Non-pigmented ciliary epithelial cell (primary cell): ENCODE results near the gene TEX44.

Experiments
- DNase-seq: peaks from one replicate; pipeline ENCODE4 v3.0.0-alpha.2; 2010; ENCODE audit warnings: low read depth

The TEX44 gene

GRCh38 chr2:231633241-231633976 is 40.7 kb downstream of the TEX44 start:
- DNase-seq: no peak

DNA sequence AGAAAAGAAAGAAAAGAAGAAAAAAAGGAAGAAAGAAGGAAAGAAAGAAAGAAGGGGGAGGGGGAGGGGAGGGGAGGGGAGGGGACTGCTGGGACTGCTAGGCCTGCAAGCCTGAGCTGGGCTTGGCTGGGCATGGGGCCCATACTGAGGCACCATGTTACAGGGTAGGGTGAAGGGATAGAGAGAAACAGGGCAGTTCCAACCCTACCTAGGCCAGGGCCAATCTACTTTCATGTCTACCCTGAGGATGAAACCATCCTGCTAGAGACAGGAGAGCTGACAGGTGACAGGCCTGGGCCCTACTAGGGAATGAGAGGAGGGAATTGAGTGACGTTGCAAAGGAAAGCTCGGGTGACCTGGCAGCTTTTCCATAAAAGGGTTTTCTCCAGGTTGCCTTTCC is 41.7 kb downstream of the TEX44 start:
- DNase-seq: no peak

DNA sequence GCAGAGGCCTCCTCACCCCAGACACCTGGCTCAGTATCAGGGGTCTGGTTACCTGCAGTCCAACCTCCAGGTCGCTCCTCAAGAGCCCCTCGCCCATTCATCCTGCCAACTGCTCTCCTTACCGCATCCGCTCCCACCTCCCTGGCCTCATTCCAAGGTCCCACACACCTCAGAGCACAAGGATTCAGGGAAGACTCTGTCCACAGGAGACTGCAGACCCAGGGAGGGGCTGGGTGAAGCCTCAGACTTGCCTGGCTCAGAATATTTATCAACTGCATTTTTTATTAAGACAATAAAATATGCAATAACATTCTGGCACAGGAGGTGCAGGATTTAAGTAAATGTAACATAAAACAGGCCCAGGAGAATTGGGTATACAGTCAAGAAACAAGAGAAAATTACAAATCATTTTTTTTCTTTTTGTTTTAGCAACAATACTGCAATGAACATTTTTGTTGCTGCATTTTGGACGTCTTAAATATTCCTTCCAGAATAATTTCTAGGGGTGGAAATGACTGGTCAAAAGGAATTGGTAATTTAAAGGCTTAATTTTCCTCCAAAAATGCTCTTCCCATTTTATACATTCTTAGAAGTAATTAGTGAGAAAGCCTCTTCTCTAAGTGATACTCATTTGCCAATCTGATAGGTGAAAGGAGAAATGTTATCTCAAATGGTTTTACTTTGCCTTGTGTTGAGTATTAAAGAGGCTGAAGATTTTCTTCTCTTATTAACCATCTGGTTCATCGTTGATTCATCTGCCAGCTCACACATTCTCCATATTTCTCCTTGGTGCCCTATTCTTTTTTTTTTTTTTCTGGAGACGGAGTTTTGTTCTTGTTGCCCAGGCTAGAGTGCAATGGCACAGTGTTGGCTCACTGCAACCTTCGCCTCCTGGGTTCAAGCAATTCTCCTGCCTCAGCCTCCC is 42.5 kb downstream of the TEX44 start:
- DNase-seq: no peak

GRCh38 chr2:231640241-231640640 is 47.6 kb downstream of the TEX44 start:
- no peak for DNase-seq

DNA sequence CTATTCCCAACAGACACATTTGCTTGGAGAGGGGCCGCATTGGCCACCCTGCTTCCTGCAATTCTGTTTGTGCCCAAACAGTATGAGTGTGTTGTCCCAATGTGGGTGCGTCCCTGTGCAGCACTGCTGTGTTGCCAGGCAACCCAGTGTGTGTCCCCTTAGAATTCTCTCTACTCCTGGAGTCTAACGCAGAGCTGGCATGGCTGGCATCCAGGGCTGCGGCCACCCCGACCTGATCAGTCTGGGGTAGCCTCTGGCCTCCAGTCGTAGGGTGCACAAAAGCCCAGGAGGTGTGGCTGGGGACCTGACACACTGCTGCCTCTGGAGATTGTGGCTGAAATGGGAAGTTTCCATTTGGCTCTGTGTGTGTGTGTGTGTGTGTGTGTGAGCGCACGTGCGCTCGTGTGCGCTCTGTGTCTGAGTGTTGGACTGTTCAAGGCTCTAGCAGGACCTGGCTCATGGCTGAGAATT is 48.0 kb downstream of the TEX44 start:
- no peak for DNase-seq

DNA sequence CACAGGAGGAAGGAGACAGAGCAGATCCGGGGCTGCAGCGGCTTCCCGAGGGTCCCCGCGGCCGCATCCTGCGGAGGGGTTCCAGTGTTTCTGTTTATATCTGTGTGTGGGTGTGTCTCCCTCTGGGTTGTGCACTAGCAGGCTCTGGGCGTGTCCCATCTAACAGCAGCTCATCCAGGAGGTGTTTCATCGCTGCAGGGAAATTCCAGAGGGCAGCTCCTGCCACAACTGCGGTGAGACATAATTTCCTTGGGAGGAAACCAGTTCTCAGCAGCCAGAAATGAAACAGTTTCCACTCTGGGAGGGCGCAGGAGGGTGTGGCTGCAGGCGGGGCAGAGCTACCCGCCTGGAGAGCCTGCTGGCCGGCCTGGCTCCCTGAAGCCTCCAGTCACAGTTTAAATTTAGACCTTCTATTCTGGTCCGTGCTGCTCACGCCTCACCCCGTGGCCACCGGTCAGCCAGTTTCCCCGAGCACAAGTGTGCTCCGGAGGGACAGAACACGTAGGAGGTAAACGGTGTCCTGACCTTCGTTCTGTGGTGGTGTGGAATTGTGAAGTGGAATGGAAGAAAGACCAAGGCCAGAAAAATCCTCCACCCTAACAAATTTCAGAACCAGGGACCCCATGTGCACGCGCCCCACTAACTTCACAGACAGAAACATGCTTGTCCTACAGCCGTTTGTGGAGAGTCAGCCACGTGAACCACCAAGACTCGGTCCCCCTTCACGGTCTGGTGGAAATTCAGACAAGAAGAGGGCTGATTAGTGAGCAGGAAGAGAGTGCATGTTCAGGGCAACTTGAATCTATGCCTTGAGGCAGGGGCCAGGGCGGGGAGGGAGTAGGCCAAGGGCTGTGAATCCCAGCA is 50.2 kb downstream of the TEX44 start:
- peak; percentile 85 for DNase-seq

DNA sequence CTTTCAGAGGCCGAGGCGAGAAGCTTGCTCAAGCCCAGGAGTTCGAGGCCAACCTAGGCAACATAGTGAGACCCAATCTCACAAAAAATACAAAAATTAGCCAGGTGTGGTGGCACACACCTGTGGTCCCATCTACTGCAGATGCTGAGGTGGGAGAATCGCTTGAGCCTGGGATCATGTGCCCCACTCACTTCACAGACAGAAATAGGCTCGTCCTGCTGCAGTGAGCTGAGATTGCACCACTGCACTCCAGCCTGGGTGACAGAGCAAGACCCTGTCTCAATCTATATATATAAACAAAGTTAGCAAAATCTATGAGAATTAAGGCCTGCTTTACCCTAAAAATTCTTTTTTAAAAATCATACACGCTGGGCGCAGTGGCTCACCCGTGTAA is 50.8 kb downstream of the TEX44 start:
- DNase-seq: no peak
